HepG2 (cell line): ENCODE data around the gene STK39. TPM values are rescaled to one million over a fixed set of nuclear protein-coding genes. Genes with fewer than 3 reads are reported as not detected.

Experiments
- ATAC-seq: fragments of 200-7000 bp; cut with Tn5 transposase; 3 replicates; pipeline ENCODE4 v1.9.1; 2020; ENCODE audit warnings: mild to moderate bottlenecking, moderate library complexity
- BruUV-seq: library from RNA; stranded (reverse); fragments of 400-500 nt; replicated peaks from 2 replicates; lab custom pipeline; 2021; lab: Mats Ljungman, UMichigan
- CTCF ChIA-PET: fragments of 300-600 bp; formaldehyde crosslinking; extraction: SDS; loops from one replicate; lab custom pipeline; 2021; ENCODE audit warnings: low total read pairs, inconsistent platforms, low intra/inter-chr PET ratio; lab: Yijun Ruan, JAX
- POLR2A ChIA-PET: fragments of 350-600 bp; sonication (Branson Sonifier 250); formaldehyde crosslinking; loops from one replicate; lab custom pipeline; 2020; ENCODE audit warnings: antibody characterized with exemption, inconsistent platforms; lab: Yijun Ruan, JAX
- DNase-seq: peaks from one replicate; pipeline ENCODE4 v3.0.0-alpha.2; 2015; ENCODE audit warnings: low spot score
- FAIRE-seq: peaks from 3 replicates; lab custom pipeline; 2011; peaks lifted over from hg19 to GRCh38; lab: Jason Lieb, UNC
- H2AFZ ChIP-seq: one replicate; pipeline ENCODE4 v1.6.1; 2011; ENCODE audit warnings: low read length, inconsistent platforms
- H3K27ac ChIP-seq: fragments of 300-600 bp; 3 replicates; pipeline ENCODE4 v1.8.0; 2011; ENCODE audit warnings: mixed run types, mild to moderate bottlenecking, mixed read lengths, low read length, inconsistent platforms; ENCODE audit not compliant: insufficient read depth; ENCODE audit errors: extremely low read length
- H3K27me3 ChIP-seq, 2 experiments: fragments of 200-600 bp in 1 of 2; 2 replicates in 1 of 2; 3 replicates in 1 of 2; pipeline versions ENCODE4 v1.6.0 to v1.8.0; 2011; ENCODE audit warnings: low read length in 2 of 2, mild to moderate bottlenecking in 2 of 2, moderate library complexity in 2 of 2, inconsistent platforms in 1 of 2; ENCODE audit not compliant: insufficient read depth in 2 of 2, control insufficient read depth in 1 of 2
- H3K36me3 ChIP-seq, 2 experiments: fragments of 200-600 bp in 1 of 2; replicated peaks in 1 of 2; 2 replicates in 1 of 2; 3 replicates in 1 of 2; pipeline versions ENCODE4 v1.5.1 to v1.8.0; 2011; ENCODE audit warnings: low read length in 2 of 2, inconsistent platforms in 1 of 2; ENCODE audit not compliant: insufficient read depth in 2 of 2, control insufficient read depth in 1 of 2
- H3K4me1 ChIP-seq: 2 replicates; pipeline ENCODE4 v1.5.1; 2012; ENCODE audit warnings: low read length, inconsistent platforms; ENCODE audit not compliant: insufficient read depth
- H3K4me2 ChIP-seq: 2 replicates; pipeline ENCODE4 v1.6.0; 2011; ENCODE audit warnings: low read depth, low read length, inconsistent platforms
- H3K4me3 ChIP-seq, 3 experiments: fragments of 200-600 bp in 1 of 3; sonication (generic), shearing (Covaris generic) in 1 of 3; replicated peaks in 1 of 3; 2 replicates each; pipeline ENCODE4 v1.5.1; 2011 to 2016; ENCODE audit warnings: low read length in 3 of 3, inconsistent platforms in 2 of 3, low read depth in 2 of 3, mild to moderate bottlenecking in 2 of 3, control low read depth in 1 of 3, mixed read lengths in 1 of 3; ENCODE audit not compliant: insufficient read depth in 1 of 3
- H3K79me2 ChIP-seq: one replicate; pipeline ENCODE4 v1.6.1; 2011; ENCODE audit warnings: low read length, inconsistent platforms; ENCODE audit not compliant: insufficient read depth
- H3K9ac ChIP-seq: 2 replicates; pipeline ENCODE4 v1.6.0; 2011; ENCODE audit warnings: mild to moderate bottlenecking, low read depth, low read length, inconsistent platforms; ENCODE audit not compliant: insufficient read depth
- H3K9me3 ChIP-seq: 2 replicates; pipeline ENCODE4 v1.5.1; 2012; ENCODE audit warnings: mild to moderate bottlenecking, low read length
- H4K20me1 ChIP-seq: 2 replicates; pipeline ENCODE4 v1.6.0; 2011; ENCODE audit warnings: inconsistent platforms, mild to moderate bottlenecking, low read length, moderate library complexity; ENCODE audit not compliant: insufficient read depth
- ADNP ChIP-seq: sonication (generic); formaldehyde crosslinking; IDR thresholded peaks from 2 replicates; pipeline ENCODE4 v1.4.0; 2020; ENCODE audit warnings: missing genetic modification reagents
- ATF4 ChIP-seq, 2 experiments: fragments of 450-650 bp in 1 of 2; sonication (generic) in 1 of 2; formaldehyde crosslinking; IDR thresholded peaks; 2 replicates each; pipeline versions ENCODE4 v1.5.0 to v1.8.0; 2020 to 2022; ENCODE audit warnings: mild to moderate bottlenecking in 1 of 2, missing genetic modification reagents in 1 of 2
- CBX1 ChIP-seq: IDR thresholded peaks from one replicate; pipeline ENCODE4 v1.6.1; 2016; ENCODE audit warnings: antibody characterized with exemption, low read depth
- KAT8 ChIP-seq: IDR thresholded peaks from 2 replicates; pipeline ENCODE4 v1.6.1; 2016; ENCODE audit warnings: missing genetic modification reagents, missing compliant biosample characterization
- TFE3 ChIP-seq: IDR thresholded peaks from 2 replicates; pipeline ENCODE4 v1.6.1; 2016
- YEATS2 ChIP-seq: sonication (generic); formaldehyde crosslinking; IDR thresholded peaks from 2 replicates; pipeline ENCODE4 v1.4.0; 2020; ENCODE audit warnings: missing genetic modification reagents, borderline replicate concordance
- ZC3H13 ChIP-seq: sonication (generic); formaldehyde crosslinking; IDR thresholded peaks from 2 replicates; pipeline ENCODE4 v1.8.1; 2023; ENCODE audit warnings: mild to moderate bottlenecking, missing genetic modification reagents, moderate library complexity
- ZFAT ChIP-seq: sonication (generic); formaldehyde crosslinking; conservative IDR thresholded peaks from 2 replicates; pipeline ENCODE4 v1.8.1; 2023; ENCODE audit warnings: missing genetic modification reagents, inconsistent platforms
- ZFP1 ChIP-seq: IDR thresholded peaks from 2 replicates; pipeline ENCODE4 v1.6.1; 2016
- ZNF136 ChIP-seq: sonication (generic); formaldehyde crosslinking; IDR thresholded peaks from 2 replicates; pipeline ENCODE4 v1.8.1; 2022; ENCODE audit warnings: low read depth, mild to moderate bottlenecking, moderate library complexity, missing genetic modification reagents
- ZNF619 ChIP-seq: sonication (generic); formaldehyde crosslinking; IDR thresholded peaks from 2 replicates; pipeline ENCODE4 v1.4.0; 2020; ENCODE audit warnings: mild to moderate bottlenecking, missing genetic modification reagents
- ZNF713 ChIP-seq: sonication (generic); formaldehyde crosslinking; IDR thresholded peaks from 2 replicates; pipeline ENCODE4 v1.4.0; 2020; ENCODE audit warnings: mild to moderate bottlenecking, missing genetic modification reagents
- WGBS: methylation state at CpG from one replicate; pipeline ENCODE4 v1.1.6; 2017; ENCODE audit warnings: low lambda C conversion rate; 5-methylcytosine and 5-hydroxymethylcytosine counted together
- in situ Hi-C: cut with HindIII; loops from 2 replicates; pipeline ENCODE4 v1.10.0; 2017; ENCODE audit warnings: low pct_unique_long_range_greater_than_20kb; ENCODE audit not compliant: extremely low pct_ligation_motif_present
- intact Hi-C: fragments of 100-400 bp; cut with micrococcal nuclease; formaldehyde crosslinking; loops from one replicate; pipeline ENCODE4 v1.10.0; 2022; ENCODE audit not compliant: unreplicated experiment
- polyA plus RNA-seq, 8 experiments: library from polyadenylated mRNA; depleted of rRNA in 3 of 8; stranded (reverse) in 7 of 8; unstranded in 1 of 8; fragments of >200 nt; fragmentation: Illumina TruSeq in 4 of 8; extraction: Trizol in 4 of 8; gene quantifications; 2 replicates each; pipeline versions ENCODE4 v1.2.1 to v1.2.3, GENCODE V29; 2011 to 2016; ENCODE audit warnings: low read depth in 4 of 8, missing spikeins in 1 of 8, mixed read lengths in 1 of 8; ENCODE audit not compliant: insufficient read depth in 1 of 8
- total RNA-seq, 5 experiments: library from RNA; depleted of rRNA; stranded (reverse); fragments of >200 nt; fragmentation: Illumina TruSeq; extraction: Trizol; gene quantifications; 2 replicates each; pipeline ENCODE4 v1.2.3, GENCODE V29; 2016; ENCODE audit warnings: low read depth in 1 of 5

The STK39 gene
- total and polyA plus RNA-seq, 2 of the 13 experiments (the other 11 are each of a cell fraction or from before 2014, with no cell fraction given) = 27.3 to 38.4 TPM

GRCh38 chr2:167950571-167950970 lies 296.8 kb downstream of the STK39 start (continued):
- TF ChIP-seq YEATS2 (CRISPR knock-in tag) (no peak), CBX1 (no peak), ZNF619 (CRISPR knock-in tag) (no peak), ZC3H13 (CRISPR knock-in tag) (no peak), ZFAT (CRISPR knock-in tag) (no peak), ATF4 (CRISPR knock-in tag; IDR thresholded peaks at IDR 0.05) (no peak), ADNP (CRISPR knock-in tag) (no peak), KAT8 (CRISPR knock-in tag) (no peak), ZNF136 (no peak)

GRCh38 chr2:167946441-167946841 lies 301.0 kb downstream of the STK39 start:
- in situ Hi-C loops = no loop called here
- no TSS peak for BruUV-seq
- WGBS = 46% methylated on average over 3 of the region's 3 CpGs

More at GRCh38 chr2:167946441-167946841, 301.0 kb downstream of the STK39 start:
- Histone ChIP-seq H4K20me1 (no peaks in the 10 kb centered on the region), H3K79me2 (no peaks in the 10 kb centered on the region), H3K4me3 (no peak overlapping the region), H3K4me1 (no peaks in the 10 kb centered on the region), H3K27me3 (no peaks in the 10 kb centered on the region), H3K4me2 (no peak overlapping the region), H2AFZ (no peak overlapping the region), H3K27ac (no peak overlapping the region), H3K9me3 (no peaks in the 10 kb centered on the region), H3K36me3 (no peaks in the 10 kb centered on the region), H3K9ac (no peak overlapping the region)
- ATAC-seq (no peak), DNase-seq (no peak), FAIRE-seq (no peak)
- ChIA-PET POLR2A (no interaction called here), CTCF (no interaction called here)
- TF ChIP-seq ZFP1 (no peak), TFE3 (CRISPR knock-in tag) (no peak), ZNF713 (CRISPR knock-in tag) (no peak)
- intact Hi-C loops = loop anchor here (2.0 kb wide), 1 partner anchor 54 kb away; no protein-coding TSS in a partner anchor
